Mesothelial cell of epicardium (in vitro differentiated cells): ENCODE results near the gene PITPNC1. TPM values are rescaled to one million over a fixed set of nuclear protein-coding genes. Genes with fewer than 3 reads are reported as not detected.
A peak's percentile ranks its signal among the peaks of the same experiment; 100 is the strongest.

Source experiments
- DNase-seq, 2 experiments: peaks; one replicate each; pipeline ENCODE4 v3.0.0; 2021; ENCODE audit warnings: low spot score in 2 of 2; ENCODE audit not compliant: unreplicated experiment in 2 of 2
- H3K27ac Mint-ChIP-seq: 2 replicates; pipeline ENCODE4 v1.8.0; 2021; ENCODE audit warnings: mixed read lengths
- H3K27me3 Mint-ChIP-seq: 2 replicates; pipeline ENCODE4 v1.8.0; 2021; ENCODE audit warnings: low read depth, mixed read lengths
- H3K36me3 Mint-ChIP-seq: 2 replicates; pipeline ENCODE4 v1.8.0; 2021; ENCODE audit warnings: mixed read lengths
- H3K4me1 Mint-ChIP-seq: 2 replicates; pipeline ENCODE4 v1.8.0; 2021; ENCODE audit warnings: mixed read lengths
- H3K4me3 Mint-ChIP-seq: 2 replicates; pipeline ENCODE4 v1.8.0; 2021; ENCODE audit warnings: mild to moderate bottlenecking, moderate library complexity, mixed read lengths
- H3K9me3 Mint-ChIP-seq: 2 replicates; pipeline ENCODE4 v1.8.0; 2021; ENCODE audit warnings: mixed read lengths
- total RNA-seq: library from RNA; stranded (reverse); gene quantifications from 3 replicates; pipeline ENCODE4 v1.2.1, GENCODE V29; 2021
- TF ChIP-seq, protein P1 (sequence below): fragments of 200-600 bp; sonication (generic); IDR thresholded peaks from one replicate; pipeline ENCODE4 v1.5.0; 2021; ENCODE audit warnings: antibody characterized with exemption; ENCODE audit not compliant: unreplicated experiment

The PITPNC1 gene
- total RNA-seq, 1 donor from 2014 or later: 19.9 TPM

DNA sequence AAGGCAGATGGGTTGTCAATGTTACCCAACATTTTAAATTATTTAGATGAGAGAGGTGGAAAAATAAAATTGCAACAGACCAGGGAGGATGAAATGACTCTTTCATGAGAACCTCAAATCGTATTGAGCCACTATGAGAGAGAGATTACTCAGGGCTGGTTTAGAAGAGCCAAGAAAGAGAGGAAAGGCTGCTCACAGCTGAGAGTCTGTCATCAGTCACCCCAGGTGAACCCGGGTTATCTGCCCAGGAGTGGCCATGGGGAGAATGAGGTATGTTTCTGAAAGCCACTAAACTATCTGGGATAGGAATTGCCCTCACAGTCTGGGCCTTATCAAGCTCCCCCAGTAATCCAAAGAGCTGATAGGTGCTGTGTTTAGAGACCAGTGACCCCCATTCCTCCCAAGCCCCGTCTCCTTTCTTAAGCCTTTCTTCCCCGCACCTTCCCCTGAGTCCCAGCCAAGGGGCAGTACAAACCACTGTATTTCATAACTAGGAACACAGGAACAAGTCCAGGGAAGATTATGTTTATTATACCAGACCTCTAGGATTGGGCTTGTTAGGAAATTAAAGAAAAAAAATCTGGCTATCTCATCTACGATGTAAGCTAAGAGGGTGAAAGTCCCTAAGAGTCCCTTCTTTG, 181.8 kb downstream of the PITPNC1 start:
- no peak for DNase-seq
- H3K27me3 Mint-ChIP-seq: no peaks in the 10 kb centered on the region
- peaks cover 4% of the 10 kb centered on the region for H3K9me3 Mint-ChIP-seq
- TF ChIP-seq, protein P1, sequence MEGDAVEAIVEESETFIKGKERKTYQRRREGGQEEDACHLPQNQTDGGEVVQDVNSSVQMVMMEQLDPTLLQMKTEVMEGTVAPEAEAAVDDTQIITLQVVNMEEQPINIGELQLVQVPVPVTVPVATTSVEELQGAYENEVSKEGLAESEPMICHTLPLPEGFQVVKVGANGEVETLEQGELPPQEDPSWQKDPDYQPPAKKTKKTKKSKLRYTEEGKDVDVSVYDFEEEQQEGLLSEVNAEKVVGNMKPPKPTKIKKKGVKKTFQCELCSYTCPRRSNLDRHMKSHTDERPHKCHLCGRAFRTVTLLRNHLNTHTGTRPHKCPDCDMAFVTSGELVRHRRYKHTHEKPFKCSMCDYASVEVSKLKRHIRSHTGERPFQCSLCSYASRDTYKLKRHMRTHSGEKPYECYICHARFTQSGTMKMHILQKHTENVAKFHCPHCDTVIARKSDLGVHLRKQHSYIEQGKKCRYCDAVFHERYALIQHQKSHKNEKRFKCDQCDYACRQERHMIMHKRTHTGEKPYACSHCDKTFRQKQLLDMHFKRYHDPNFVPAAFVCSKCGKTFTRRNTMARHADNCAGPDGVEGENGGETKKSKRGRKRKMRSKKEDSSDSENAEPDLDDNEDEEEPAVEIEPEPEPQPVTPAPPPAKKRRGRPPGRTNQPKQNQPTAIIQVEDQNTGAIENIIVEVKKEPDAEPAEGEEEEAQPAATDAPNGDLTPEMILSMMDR: no peak
- peaks cover 4% of the 10 kb centered on the region for H3K36me3 Mint-ChIP-seq
- peaks cover 19% of the 10 kb centered on the region for H3K4me1 Mint-ChIP-seq
- no peak overlapping the region for H3K4me3 Mint-ChIP-seq
- peak overlapping the region; percentile 76 for H3K27ac Mint-ChIP-seq

- Mint-ChIP-seq H3K27me3 (no peaks in the 10 kb centered on the region), H3K36me3 (peaks cover 4% of the 10 kb centered on the region), H3K9me3 (peaks cover 4% of the 10 kb centered on the region), H3K27ac (no peak overlapping the region), H3K4me1 (peaks cover 19% of the 10 kb centered on the region), H3K4me3 (no peak overlapping the region)
- TF ChIP-seq, protein P1: no peak
- no peak for DNase-seq
Observed at GRCh38 chr17:67559381-67559966, 182.4 kb downstream of the PITPNC1 start.

DNA sequence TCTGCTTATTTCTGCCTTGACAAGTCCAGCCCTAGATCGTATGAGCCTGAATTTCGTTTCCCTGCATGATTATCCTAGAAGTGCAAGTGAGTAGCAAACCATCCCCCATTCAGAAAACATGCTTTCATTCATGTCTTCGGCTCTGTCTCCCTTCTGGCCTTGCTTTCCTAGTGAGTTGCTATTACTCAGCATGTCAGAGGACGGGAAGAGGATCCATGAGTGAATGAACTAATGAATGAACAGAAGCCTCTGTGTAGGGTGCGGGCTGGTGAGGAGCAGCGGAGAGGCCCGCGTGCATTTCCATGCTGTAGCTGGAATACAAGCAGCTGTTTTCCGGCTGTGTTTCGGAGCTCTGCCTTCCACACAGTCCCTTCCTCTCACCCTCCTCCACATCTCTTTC, 184.9 kb downstream of the PITPNC1 start:
- DNase-seq: no peak
- H3K9me3 Mint-ChIP-seq: no peaks in the 10 kb centered on the region
- TF ChIP-seq, protein P1: no peak
- peaks cover 19% of the 10 kb centered on the region for H3K4me1 Mint-ChIP-seq
- H3K36me3 Mint-ChIP-seq: no peaks in the 10 kb centered on the region
- H3K27ac Mint-ChIP-seq: no peak overlapping the region
- H3K4me3 Mint-ChIP-seq: no peak overlapping the region
- H3K27me3 Mint-ChIP-seq: no peaks in the 10 kb centered on the region

DNA sequence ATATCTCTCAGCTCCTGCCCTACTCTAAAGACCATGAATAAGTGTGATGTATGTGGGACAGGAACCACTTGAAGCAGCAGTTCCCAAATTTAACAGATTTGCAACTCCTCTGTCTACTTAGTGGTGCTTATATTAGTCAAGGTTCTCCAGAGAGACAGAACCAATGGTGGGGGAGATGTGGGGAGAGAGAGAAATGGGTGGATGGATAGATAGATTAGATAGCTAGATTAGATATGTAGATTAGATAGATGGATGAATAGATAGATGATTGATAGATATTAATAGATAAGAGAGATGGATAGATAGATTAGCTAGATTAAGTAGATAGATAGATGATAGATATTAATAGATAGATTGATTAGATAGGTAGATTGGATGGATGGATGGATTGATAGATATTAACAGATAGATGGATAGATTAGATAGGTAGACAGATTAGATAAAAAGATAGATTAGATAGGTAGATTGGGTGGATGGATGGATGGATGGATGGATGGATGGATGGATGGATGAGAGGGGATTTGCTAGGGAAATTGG, 186.7 kb downstream of the PITPNC1 start:
- H3K27ac Mint-ChIP-seq: no peak overlapping the region
- TF ChIP-seq, protein P1: no peak
- no peaks in the 10 kb centered on the region for H3K36me3 Mint-ChIP-seq
- no peak for DNase-seq
- H3K9me3 Mint-ChIP-seq: no peaks in the 10 kb centered on the region
- no peaks in the 10 kb centered on the region for H3K27me3 Mint-ChIP-seq
- peaks cover 5% of the 10 kb centered on the region for H3K4me1 Mint-ChIP-seq
- H3K4me3 Mint-ChIP-seq: no peak overlapping the region

DNA sequence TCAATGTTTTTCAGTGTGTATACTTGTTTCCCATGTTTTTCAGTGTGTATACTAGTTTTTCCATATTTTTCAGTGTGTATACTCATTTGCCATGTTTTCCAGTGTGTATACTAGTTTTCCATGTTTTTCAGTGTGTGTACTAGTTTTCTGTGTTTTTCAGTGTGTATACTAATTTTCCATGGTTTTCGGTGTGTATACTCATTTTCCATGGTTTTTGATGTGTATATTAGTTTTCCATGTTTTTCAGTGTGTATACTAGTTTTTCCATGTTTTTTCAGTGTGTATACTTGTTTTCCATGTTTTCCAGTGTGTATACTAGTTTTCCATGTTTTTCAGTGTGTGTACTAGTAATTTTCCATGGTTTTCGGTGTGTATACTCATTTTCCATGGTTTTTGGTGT, 188.0 kb downstream of the PITPNC1 start:
- no peaks in the 10 kb centered on the region for H3K36me3 Mint-ChIP-seq
- no peak overlapping the region for H3K27ac Mint-ChIP-seq
- no peak overlapping the region for H3K4me3 Mint-ChIP-seq
- no peak for DNase-seq
- no peaks in the 10 kb centered on the region for H3K9me3 Mint-ChIP-seq
- H3K27me3 Mint-ChIP-seq: no peaks in the 10 kb centered on the region
- no peaks in the 10 kb centered on the region for H3K4me1 Mint-ChIP-seq
- TF ChIP-seq, protein P1: no peak
